DOHH2 (cell line): ENCODE results near the gene OSM.

Experiments used
- H3F3A ChIP-seq: fragments of 200-600 bp; sonication (generic), shearing (Covaris generic); 2 replicates; pipeline ENCODE4 v1.6.0; 2016; ENCODE audit warnings: antibody characterized with exemption, mild to moderate bottlenecking; ENCODE audit not compliant: control insufficient read depth, insufficient read depth
- H3K27ac ChIP-seq: fragments of 200-600 bp; sonication (generic); 2 replicates; pipeline ENCODE4 v1.5.1; 2014; ENCODE audit warnings: low read depth, mild to moderate bottlenecking, low read length, moderate library complexity
- H3K27me3 ChIP-seq: fragments of 200-600 bp; sonication (generic); 2 replicates; pipeline ENCODE4 v1.6.1; 2014; ENCODE audit warnings: mild to moderate bottlenecking, low read length, mixed read lengths; ENCODE audit not compliant: control insufficient read depth
- H3K36me3 ChIP-seq: fragments of 200-600 bp; sonication (generic); 2 replicates; pipeline ENCODE4 v1.6.1; 2014; ENCODE audit warnings: mild to moderate bottlenecking, low read length, moderate library complexity, mixed read lengths; ENCODE audit not compliant: control insufficient read depth
- H3K4me1 ChIP-seq: fragments of 200-600 bp; sonication (generic); 2 replicates; pipeline ENCODE4 v1.6.1; 2014; ENCODE audit warnings: mild to moderate bottlenecking, low read length, mixed read lengths; ENCODE audit not compliant: control insufficient read depth
- H3K4me2 ChIP-seq: fragments of 200-600 bp; sonication (generic); 2 replicates; pipeline ENCODE4 v1.6.0; 2014; ENCODE audit warnings: mild to moderate bottlenecking, low read length, moderate library complexity
- H3K4me3 ChIP-seq: fragments of 200-600 bp; sonication (generic); 2 replicates; pipeline ENCODE4 v1.5.1; 2014; ENCODE audit warnings: mild to moderate bottlenecking, low read length, mixed read lengths
- H3K79me2 ChIP-seq: fragments of 200-600 bp; sonication (generic); 2 replicates; pipeline ENCODE4 v1.6.1; 2014; ENCODE audit warnings: mild to moderate bottlenecking, low read length, mixed read lengths; ENCODE audit not compliant: control insufficient read depth
- H3K9me2 ChIP-seq: fragments of 200-600 bp; sonication (generic); replicated peaks from 2 replicates; pipeline ENCODE4 v1.6.1; 2014; ENCODE audit warnings: mild to moderate bottlenecking, low read length, mixed read lengths; ENCODE audit not compliant: control insufficient read depth
- H3K9me3 ChIP-seq: fragments of 200-600 bp; sonication (generic); 2 replicates; pipeline ENCODE4 v1.6.1; 2014; ENCODE audit warnings: antibody characterized with exemption, low read length, mixed read lengths; ENCODE audit not compliant: control insufficient read depth, insufficient read depth
- H4K20me1 ChIP-seq: fragments of 200-600 bp; sonication (generic); 2 replicates; pipeline ENCODE4 v1.6.0; 2014; ENCODE audit warnings: low read depth, mild to moderate bottlenecking, antibody characterized with exemption, low read length, moderate library complexity; ENCODE audit not compliant: control insufficient read depth, insufficient read depth
- EZH2phosphoT487 ChIP-seq: fragments of 200-600 bp; sonication (generic); IDR thresholded peaks from 2 replicates; pipeline ENCODE4 v1.6.1; 2017; ENCODE audit warnings: borderline replicate concordance, mild to moderate bottlenecking, antibody characterized with exemption, low read length, moderate library complexity, mixed read lengths
- TF ChIP-seq, protein P1 (sequence below): fragments of 200-600 bp; sonication (generic); IDR thresholded peaks from one replicate; pipeline ENCODE4 v1.5.1; 2014; ENCODE audit warnings: antibody characterized with exemption, mild to moderate bottlenecking, low read depth, low read length; ENCODE audit not compliant: poor library complexity, severe bottlenecking

The OSM gene

DNA sequence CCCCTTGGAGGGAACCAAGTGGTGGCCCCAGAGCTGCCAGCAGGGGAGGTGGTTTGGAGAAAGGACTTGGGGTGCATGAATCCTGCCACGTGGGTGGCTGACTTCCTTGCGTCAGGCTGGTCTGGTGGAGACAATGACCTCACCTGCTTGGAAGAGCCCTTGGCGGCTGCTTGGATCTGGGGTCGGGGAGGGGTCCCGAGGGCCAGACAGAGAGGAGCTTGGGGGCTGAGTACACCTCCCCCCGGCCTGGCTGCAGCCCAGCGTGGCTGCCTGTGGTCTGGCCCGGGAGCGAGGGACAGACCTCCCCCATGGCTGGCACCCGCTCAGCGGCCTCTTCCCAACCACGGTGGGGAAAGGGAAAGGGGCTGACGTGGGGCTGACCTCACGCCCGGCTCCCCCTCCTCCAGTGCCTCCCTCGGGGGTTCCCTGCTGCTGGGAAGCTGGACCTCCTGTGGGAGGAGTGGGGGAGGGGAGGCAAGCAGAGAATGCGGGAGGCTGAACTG, 33.9 kb downstream of the OSM start:
- no peaks in the 10 kb centered on the region; the same call in 1 of the 2 replicates for H3K27me3 ChIP-seq
- no peaks in the 10 kb centered on the region for H4K20me1 ChIP-seq
- H3K36me3 ChIP-seq: no peaks in the 10 kb centered on the region
- no peak overlapping the region for H3K4me2 ChIP-seq
- TF ChIP-seq, protein P1, sequence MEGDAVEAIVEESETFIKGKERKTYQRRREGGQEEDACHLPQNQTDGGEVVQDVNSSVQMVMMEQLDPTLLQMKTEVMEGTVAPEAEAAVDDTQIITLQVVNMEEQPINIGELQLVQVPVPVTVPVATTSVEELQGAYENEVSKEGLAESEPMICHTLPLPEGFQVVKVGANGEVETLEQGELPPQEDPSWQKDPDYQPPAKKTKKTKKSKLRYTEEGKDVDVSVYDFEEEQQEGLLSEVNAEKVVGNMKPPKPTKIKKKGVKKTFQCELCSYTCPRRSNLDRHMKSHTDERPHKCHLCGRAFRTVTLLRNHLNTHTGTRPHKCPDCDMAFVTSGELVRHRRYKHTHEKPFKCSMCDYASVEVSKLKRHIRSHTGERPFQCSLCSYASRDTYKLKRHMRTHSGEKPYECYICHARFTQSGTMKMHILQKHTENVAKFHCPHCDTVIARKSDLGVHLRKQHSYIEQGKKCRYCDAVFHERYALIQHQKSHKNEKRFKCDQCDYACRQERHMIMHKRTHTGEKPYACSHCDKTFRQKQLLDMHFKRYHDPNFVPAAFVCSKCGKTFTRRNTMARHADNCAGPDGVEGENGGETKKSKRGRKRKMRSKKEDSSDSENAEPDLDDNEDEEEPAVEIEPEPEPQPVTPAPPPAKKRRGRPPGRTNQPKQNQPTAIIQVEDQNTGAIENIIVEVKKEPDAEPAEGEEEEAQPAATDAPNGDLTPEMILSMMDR: no peak
- no peak for TF ChIP-seq EZH2phosphoT487
- H3K27ac ChIP-seq: no peak overlapping the region
- H3K79me2 ChIP-seq: no peaks in the 10 kb centered on the region
- H3K4me3 ChIP-seq: no peak overlapping the region
- no peaks in the 10 kb centered on the region for H3K4me1 ChIP-seq
- H3K9me3 ChIP-seq: no peaks in the 10 kb centered on the region
- H3K9me2 ChIP-seq: no peaks in the 10 kb centered on the region
- no peaks in the 10 kb centered on the region for H3F3A ChIP-seq

DNA sequence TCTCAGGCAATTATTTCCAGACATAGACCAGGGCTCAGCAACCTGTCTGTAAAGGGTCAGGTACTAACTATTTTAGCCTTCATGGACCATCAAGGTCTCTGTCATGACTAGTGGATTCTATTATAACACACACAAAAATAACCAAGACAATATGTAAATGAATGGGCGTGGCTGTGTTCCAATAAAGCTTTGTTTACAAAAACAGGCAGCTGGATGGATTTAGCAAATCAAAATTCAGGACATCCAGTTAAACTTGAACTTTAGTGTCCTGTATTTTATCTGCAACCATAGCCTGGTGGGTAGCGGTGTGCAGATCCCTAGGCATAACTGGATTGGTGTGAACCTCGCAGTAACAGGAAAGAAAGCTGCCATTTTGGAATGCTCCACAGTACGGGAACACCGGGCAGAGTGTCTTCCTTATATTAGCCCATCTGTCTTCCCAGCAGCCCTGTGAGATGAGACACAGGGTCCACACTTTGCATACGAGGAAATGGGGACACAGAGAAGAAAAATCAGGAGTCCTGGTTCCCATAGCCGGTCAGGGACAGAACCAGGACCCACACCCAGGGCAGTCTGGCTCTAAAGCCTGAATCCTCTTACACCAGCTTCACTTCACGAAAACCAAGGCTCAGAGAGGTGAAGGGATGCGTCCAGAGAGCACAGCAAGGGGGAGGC, 35.7 kb downstream of the OSM start:
- H3K9me3 ChIP-seq: no peaks in the 10 kb centered on the region
- no peaks in the 10 kb centered on the region for H3K9me2 ChIP-seq
- no peaks in the 10 kb centered on the region for H3F3A ChIP-seq
- no peaks in the 10 kb centered on the region for H4K20me1 ChIP-seq
- no peak for TF ChIP-seq EZH2phosphoT487
- TF ChIP-seq, protein P1: no peak
- no peaks in the 10 kb centered on the region; the same call in 1 of the 2 replicates for H3K27me3 ChIP-seq
- no peaks in the 10 kb centered on the region for H3K79me2 ChIP-seq
- H3K4me2 ChIP-seq: no peak overlapping the region
- H3K4me3 ChIP-seq: no peak overlapping the region
- no peaks in the 10 kb centered on the region for H3K4me1 ChIP-seq
- no peak overlapping the region for H3K27ac ChIP-seq
- no peaks in the 10 kb centered on the region for H3K36me3 ChIP-seq

DNA sequence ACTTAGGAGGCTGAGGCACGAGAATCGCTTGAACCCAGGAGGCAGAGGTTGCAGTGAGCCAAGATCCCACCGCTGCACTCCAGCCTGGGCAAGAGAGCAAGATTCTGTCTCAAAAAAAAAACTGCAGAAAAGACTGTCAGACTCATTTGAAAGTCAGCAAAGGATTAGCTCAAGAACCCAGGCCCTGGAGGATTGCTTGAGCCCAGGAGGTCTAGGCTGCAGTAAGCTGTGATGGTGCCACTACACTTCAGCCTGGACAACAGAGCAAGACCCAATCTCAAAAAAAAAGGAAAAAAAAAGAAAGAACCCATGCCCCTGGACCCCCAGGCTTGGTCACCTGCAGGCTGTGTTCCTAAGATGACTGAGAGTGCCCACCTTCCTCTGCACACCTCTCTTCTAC, 36.3 kb downstream of the OSM start:
- H3K36me3 ChIP-seq: no peaks in the 10 kb centered on the region
- no peaks in the 10 kb centered on the region for H4K20me1 ChIP-seq
- H3K4me1 ChIP-seq: no peaks in the 10 kb centered on the region
- no peaks in the 10 kb centered on the region for H3K9me3 ChIP-seq
- H3K27ac ChIP-seq: no peak overlapping the region
- H3K9me2 ChIP-seq: no peaks in the 10 kb centered on the region
- H3K27me3 ChIP-seq: no peaks in the 10 kb centered on the region; the same call in 1 of the 2 replicates
- no peak overlapping the region for H3K4me2 ChIP-seq
- H3F3A ChIP-seq: no peaks in the 10 kb centered on the region
- no peak overlapping the region for H3K4me3 ChIP-seq
- no peaks in the 10 kb centered on the region for H3K79me2 ChIP-seq
- no peak for TF ChIP-seq EZH2phosphoT487
- TF ChIP-seq, protein P1: no peak
